Anterior cingulate cortex (tissue), 58 donors: ENCODE data around the gene LRRC73.
"Not testable (repeated sequence)": the region's sequence is repeated elsewhere in the genome, so short reads cannot be mapped to it uniquely, and the experiment has no call there.

Source experiments
- DNase-seq, 58 donors: peaks; one replicate each; lab custom pipeline; 2025; lab: John Stamatoyannopoulos, UW

Gene LRRC73

DNA sequence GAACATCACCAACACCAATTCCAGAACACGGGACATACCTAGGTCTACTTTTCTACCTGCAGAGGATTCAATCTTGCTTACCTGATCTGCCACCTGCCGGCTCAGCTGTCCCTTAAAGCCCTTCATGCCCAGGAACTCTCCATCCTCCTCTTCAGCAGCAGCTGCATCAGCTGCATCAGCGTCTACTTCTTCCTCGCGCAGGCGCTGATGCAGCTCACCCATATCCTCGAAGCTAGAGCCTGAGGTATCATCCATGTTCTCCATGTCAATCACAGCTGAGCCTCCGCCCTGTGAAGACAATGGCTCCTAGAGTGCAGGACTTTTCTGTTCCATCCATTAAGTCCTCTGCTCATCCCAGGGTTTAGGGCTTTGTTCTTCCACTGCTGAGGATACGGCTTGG is 5.7 kb upstream of the LRRC73 start:
- DNase-seq = no peak

DNA sequence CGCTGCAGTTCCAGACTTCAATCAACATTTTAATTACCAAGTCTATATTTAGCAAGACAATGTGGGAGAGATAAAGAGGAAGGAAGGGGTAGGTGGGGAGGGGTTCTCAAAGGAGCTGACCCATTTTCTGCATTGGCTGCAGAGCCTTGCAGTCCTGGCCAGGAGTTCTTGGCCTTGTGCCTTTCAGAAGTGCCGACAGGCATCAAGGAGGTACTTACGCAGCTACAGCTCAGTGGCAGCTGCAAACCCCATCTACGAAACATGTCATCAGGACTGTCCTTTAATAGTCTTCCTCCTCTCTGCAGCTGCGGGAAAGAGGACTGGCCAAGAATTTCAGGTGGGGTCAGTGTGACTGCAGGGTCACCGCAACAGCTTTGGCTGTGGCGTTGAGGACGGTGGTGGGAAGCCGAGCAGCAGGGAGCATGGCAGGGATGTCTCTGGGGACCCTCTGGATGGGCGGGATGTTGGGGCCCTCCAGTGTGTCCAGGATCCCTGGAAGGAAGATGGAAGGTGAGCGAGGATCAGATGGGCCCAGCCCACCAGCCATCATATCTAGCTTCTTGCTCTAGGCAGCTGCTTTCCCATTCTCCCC is 1.8 kb upstream of the LRRC73 start:
- peak in 1 of 58 donors; percentile 12 for DNase-seq

- DNase-seq = no peak
Measured at GRCh38 chr6:43510827-43511163, 649 bp upstream of the LRRC73 start.

GRCh38 chr6:43509142-43509983 is 783 bp downstream of the LRRC73 start:
- no peak for DNase-seq

GRCh38 chr6:43508481-43509141 is 1.5 kb downstream of the LRRC73 start:
- peak in 1 of 58 donors; percentile 11 for DNase-seq

GRCh38 chr6:43506667-43507471 is 3.3 kb downstream of the LRRC73 start:
- peak in 53 of 58 donors; percentile 22 to 83 (median 61) for DNase-seq

- no peak for DNase-seq
Measured at GRCh38 chr6:43506171-43506570, 4.0 kb downstream of the LRRC73 start.

DNA sequence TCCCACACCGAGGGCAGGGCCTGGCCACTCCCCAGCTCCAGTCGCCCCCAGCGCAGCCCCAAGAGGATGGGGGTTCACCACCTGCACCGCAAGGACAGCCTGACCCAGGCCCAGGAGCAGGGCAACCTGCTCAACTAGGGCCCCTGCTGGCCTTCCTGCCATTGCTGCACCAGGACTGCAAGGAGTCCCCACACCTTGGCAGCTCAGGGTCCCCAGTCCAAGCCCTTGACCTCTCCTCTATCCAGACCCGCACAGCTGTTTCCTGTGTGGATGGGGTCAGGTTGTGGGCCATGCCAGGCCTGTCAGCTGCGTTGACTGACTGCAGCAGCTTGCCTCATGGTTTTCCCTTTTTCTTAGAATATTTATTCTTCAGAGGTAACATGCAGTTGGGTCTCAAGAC is 4.4 kb downstream of the LRRC73 start:
- no peak for DNase-seq

DNA sequence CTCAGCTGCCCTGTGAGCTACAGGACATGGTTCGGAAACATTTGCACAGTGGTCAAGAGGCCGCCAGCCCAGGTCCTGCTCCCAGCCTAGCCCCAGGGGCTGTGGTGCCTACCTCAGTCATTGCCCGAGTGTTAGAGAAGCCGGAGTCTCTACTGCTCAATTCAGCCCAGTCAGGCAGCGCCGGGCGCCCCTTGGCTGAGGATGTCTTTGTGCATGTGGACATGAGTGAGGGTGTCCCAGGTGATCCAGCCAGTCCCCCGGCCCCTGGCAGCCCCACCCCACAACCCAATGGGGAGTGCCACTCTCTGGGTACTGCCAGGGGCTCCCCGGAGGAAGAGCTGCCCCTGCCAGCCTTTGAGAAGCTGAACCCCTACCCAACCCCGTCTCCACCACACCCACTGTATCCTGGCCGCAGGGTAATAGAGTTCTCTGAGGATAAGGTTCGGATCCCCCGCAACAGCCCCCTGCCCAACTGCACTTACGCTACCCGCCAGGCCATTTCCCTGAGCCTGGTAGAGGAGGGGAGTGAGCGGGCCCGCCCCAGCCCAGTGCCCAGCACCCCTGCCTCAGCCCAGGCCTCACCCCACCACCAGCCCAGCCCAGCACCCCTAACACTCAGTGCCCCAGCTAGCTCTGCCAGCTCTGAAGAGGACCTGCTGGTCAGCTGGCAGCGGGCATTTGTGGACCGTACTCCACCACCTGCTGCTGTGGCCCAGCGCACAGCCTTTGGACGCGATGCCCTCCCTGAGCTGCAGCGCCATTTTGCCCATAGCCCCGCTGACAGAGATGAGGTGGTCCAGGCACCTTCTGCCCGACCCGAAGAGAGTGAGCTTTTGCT is 5.2 kb downstream of the LRRC73 start:
- DNase-seq = no peak

GRCh38 chr6:43503443-43503842 is 6.7 kb downstream of the LRRC73 start:
- no peak for DNase-seq

- DNase-seq = peak in 1 of 58 donors; percentile 22
Measured at GRCh38 chr6:43502666-43503065, 7.5 kb downstream of the LRRC73 start.

GRCh38 chr6:43500921-43501320 is 9.2 kb downstream of the LRRC73 start:
- no peak for DNase-seq

DNA sequence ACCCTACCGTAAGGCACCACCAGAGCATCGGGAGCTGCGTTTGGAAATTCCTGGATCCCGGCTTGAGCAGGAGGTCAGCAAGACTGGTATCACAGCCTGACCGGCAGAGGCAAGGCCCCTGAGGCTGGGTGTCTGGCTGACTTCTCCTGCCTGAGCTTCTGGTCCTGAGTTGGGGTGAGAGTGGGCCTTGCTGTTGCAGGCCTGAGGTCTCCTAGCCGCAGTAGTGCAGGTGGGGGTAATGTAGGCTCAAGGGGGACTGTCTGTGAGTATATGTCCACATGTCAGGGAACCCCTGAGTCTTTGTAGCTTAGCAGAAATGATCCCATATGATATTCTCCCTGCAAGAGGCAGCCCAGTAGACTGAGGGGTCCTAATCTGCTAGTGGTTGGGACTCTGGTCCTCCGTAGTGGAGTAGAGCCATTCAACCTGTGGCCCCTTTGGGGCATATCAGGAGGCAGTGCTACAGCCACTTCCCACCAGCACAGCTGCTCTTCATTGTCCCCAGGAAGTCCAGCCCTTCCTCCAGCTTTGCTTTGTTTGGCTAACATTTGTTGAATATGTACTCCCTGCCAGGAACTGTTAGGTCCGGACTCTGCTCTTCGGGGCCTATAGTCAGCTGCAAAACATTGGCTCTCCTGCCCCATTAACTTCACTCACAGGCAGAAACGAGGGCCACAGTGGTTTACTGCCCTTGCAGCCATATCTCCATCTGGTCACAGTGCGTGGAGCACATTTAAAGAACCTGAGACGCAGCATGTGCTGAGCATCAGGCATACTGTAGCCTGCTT is 10.9 kb downstream of the LRRC73 start:
- no peak for DNase-seq

DNA sequence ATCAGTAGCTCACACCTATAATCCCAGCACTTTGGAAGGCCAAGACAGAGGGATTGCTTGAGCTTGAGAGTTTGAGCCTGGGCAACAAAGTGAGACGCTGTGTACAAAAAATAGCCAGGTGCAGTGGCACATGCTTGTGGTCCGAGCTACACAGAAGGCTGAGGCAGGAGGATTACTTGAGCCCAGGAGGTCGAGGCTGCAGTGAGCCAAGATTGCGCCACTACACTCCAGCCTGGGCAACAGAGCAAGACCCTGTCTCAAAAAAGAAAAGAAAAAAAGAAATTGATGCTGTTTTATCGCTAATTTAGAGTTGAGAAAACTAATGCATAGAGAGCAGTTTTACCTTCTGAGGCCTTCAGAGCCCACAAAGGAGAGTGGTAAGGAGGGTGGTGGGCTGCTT is 11.9 kb downstream of the LRRC73 start:
- DNase-seq = not testable (repeated sequence)

GRCh38 chr6:43497689-43498088 is 12.5 kb downstream of the LRRC73 start:
- no peak for DNase-seq

GRCh38 chr6:43497129-43497396 is 13.1 kb downstream of the LRRC73 start:
- DNase-seq = no peak

- peak in 14 of 58 donors; percentile 12 to 48 (median 31) for DNase-seq
Measured at GRCh38 chr6:43496370-43497128, 13.6 kb downstream of the LRRC73 start.

DNA sequence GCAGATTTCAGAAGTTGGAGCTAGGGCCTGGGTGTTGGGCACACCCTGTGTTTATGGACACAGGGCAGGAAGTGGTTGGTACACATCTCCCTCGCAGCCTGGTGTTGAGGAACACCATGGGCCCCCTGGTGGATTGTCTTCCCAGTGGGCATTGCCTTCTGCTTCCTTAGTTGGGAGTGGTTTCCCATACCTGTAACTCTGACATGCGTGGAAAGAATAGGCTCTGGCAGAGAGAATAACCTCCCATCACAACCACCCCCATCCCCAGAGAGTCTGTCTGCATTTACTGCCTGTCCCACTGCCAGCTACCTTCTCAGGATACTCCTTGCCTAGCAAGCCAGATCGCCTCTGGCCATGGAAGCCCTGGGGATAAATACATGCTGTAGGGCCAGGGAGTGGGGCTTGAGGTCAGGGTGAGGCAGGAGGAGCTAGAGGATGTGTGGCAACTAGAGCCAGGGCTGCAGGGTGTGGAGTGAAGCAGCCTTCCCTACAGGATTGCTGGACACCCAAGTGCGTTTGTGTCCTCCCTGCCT is 14.7 kb downstream of the LRRC73 start:
- no peak for DNase-seq
